DOHH2 (cell line): Measurements from ENCODE around the gene MAP6D1.

Experiments
- H3F3A ChIP-seq: fragments of 200-600 bp; sonication (generic), shearing (Covaris generic); 2 replicates; pipeline ENCODE4 v1.6.0; 2016; ENCODE audit warnings: antibody characterized with exemption, mild to moderate bottlenecking; ENCODE audit not compliant: control insufficient read depth, insufficient read depth
- H3K27ac ChIP-seq: fragments of 200-600 bp; sonication (generic); 2 replicates; pipeline ENCODE4 v1.5.1; 2014; ENCODE audit warnings: low read depth, mild to moderate bottlenecking, low read length, moderate library complexity
- H3K27me3 ChIP-seq: fragments of 200-600 bp; sonication (generic); 2 replicates; pipeline ENCODE4 v1.6.1; 2014; ENCODE audit warnings: mild to moderate bottlenecking, low read length, mixed read lengths; ENCODE audit not compliant: control insufficient read depth
- H3K36me3 ChIP-seq: fragments of 200-600 bp; sonication (generic); 2 replicates; pipeline ENCODE4 v1.6.1; 2014; ENCODE audit warnings: mild to moderate bottlenecking, low read length, moderate library complexity, mixed read lengths; ENCODE audit not compliant: control insufficient read depth
- H3K4me1 ChIP-seq: fragments of 200-600 bp; sonication (generic); 2 replicates; pipeline ENCODE4 v1.6.1; 2014; ENCODE audit warnings: mild to moderate bottlenecking, low read length, mixed read lengths; ENCODE audit not compliant: control insufficient read depth
- H3K4me2 ChIP-seq: fragments of 200-600 bp; sonication (generic); 2 replicates; pipeline ENCODE4 v1.6.0; 2014; ENCODE audit warnings: mild to moderate bottlenecking, low read length, moderate library complexity
- H3K4me3 ChIP-seq: fragments of 200-600 bp; sonication (generic); 2 replicates; pipeline ENCODE4 v1.5.1; 2014; ENCODE audit warnings: mild to moderate bottlenecking, low read length, mixed read lengths
- H3K79me2 ChIP-seq: fragments of 200-600 bp; sonication (generic); 2 replicates; pipeline ENCODE4 v1.6.1; 2014; ENCODE audit warnings: mild to moderate bottlenecking, low read length, mixed read lengths; ENCODE audit not compliant: control insufficient read depth
- H3K9me2 ChIP-seq: fragments of 200-600 bp; sonication (generic); replicated peaks from 2 replicates; pipeline ENCODE4 v1.6.1; 2014; ENCODE audit warnings: mild to moderate bottlenecking, low read length, mixed read lengths; ENCODE audit not compliant: control insufficient read depth
- H3K9me3 ChIP-seq: fragments of 200-600 bp; sonication (generic); 2 replicates; pipeline ENCODE4 v1.6.1; 2014; ENCODE audit warnings: antibody characterized with exemption, low read length, mixed read lengths; ENCODE audit not compliant: control insufficient read depth, insufficient read depth
- H4K20me1 ChIP-seq: fragments of 200-600 bp; sonication (generic); 2 replicates; pipeline ENCODE4 v1.6.0; 2014; ENCODE audit warnings: low read depth, mild to moderate bottlenecking, antibody characterized with exemption, low read length, moderate library complexity; ENCODE audit not compliant: control insufficient read depth, insufficient read depth
- CTCF ChIP-seq: fragments of 200-600 bp; sonication (generic); IDR thresholded peaks from one replicate; pipeline ENCODE4 v1.5.1; 2014; ENCODE audit warnings: antibody characterized with exemption, mild to moderate bottlenecking, low read depth, low read length; ENCODE audit not compliant: poor library complexity, severe bottlenecking
- EZH2phosphoT487 ChIP-seq: fragments of 200-600 bp; sonication (generic); IDR thresholded peaks from 2 replicates; pipeline ENCODE4 v1.6.1; 2017; ENCODE audit warnings: borderline replicate concordance, mild to moderate bottlenecking, antibody characterized with exemption, low read length, moderate library complexity, mixed read lengths

The MAP6D1 gene

GRCh38 chr3:183812761-183813445, 12.5 kb downstream of the MAP6D1 start:
- no peaks in the 10 kb centered on the region for H3K79me2 ChIP-seq
- H3K4me1 ChIP-seq: no peaks in the 10 kb centered on the region
- H4K20me1 ChIP-seq: 0 out of 2 replicates have a peak, but pooled peaks cover 6% of the 10 kb centered on the region
- no peaks in the 10 kb centered on the region for H3K9me3 ChIP-seq
- no peaks in the 10 kb centered on the region for H3K27me3 ChIP-seq
- no peak overlapping the region for H3K27ac ChIP-seq
- no peak overlapping the region for H3K4me2 ChIP-seq
- peaks cover 43% of the 10 kb centered on the region for H3K36me3 ChIP-seq
- no peaks in the 10 kb centered on the region for H3K9me2 ChIP-seq
- H3F3A ChIP-seq: peaks cover 7% of the 10 kb centered on the region; the same call in 1 of the 2 replicates
- no peak for TF ChIP-seq EZH2phosphoT487
- no peak for TF ChIP-seq CTCF
- no peak overlapping the region for H3K4me3 ChIP-seq

GRCh38 chr3:183811638-183812037, 13.7 kb downstream of the MAP6D1 start:
- H3K79me2 ChIP-seq: no peaks in the 10 kb centered on the region
- peaks cover 7% of the 10 kb centered on the region; the same call in 1 of the 2 replicates for H3F3A ChIP-seq
- TF ChIP-seq CTCF (no peak), EZH2phosphoT487 (no peak)
- H3K27ac ChIP-seq: no peak overlapping the region
- H3K4me1 ChIP-seq: no peaks in the 10 kb centered on the region
- H3K36me3 ChIP-seq: peaks cover 55% of the 10 kb centered on the region
- no peak overlapping the region for H3K4me3 ChIP-seq
- H3K27me3 ChIP-seq: no peaks in the 10 kb centered on the region
- no peaks in the 10 kb centered on the region for H3K9me2 ChIP-seq
- no peaks in the 10 kb centered on the region for H3K9me3 ChIP-seq
- no peak overlapping the region for H3K4me2 ChIP-seq
- 0 out of 2 replicates have a peak, but pooled peaks cover 6% of the 10 kb centered on the region for H4K20me1 ChIP-seq

- no peaks in the 10 kb centered on the region for H3K4me1 ChIP-seq
- H3F3A ChIP-seq: peaks cover 6% of the 10 kb centered on the region; the same call in 1 of the 2 replicates
- no peak overlapping the region for H3K4me3 ChIP-seq
- H3K79me2 ChIP-seq: no peaks in the 10 kb centered on the region
- H3K27ac ChIP-seq: no peak overlapping the region
- no peak overlapping the region for H3K4me2 ChIP-seq
- H3K9me2 ChIP-seq: no peaks in the 10 kb centered on the region
- peaks cover 62% of the 10 kb centered on the region for H3K36me3 ChIP-seq
- H3K27me3 ChIP-seq: no peaks in the 10 kb centered on the region
- 0 out of 2 replicates have a peak, but pooled peaks cover 6% of the 10 kb centered on the region for H4K20me1 ChIP-seq
- TF ChIP-seq CTCF (no peak), EZH2phosphoT487 (no peak)
- no peaks in the 10 kb centered on the region for H3K9me3 ChIP-seq
Observed at GRCh38 chr3:183810643-183811594, 14.5 kb downstream of the MAP6D1 start.
